IgD-negative memory B cell (primary cell): ENCODE results near the gene KCNK7. TPM values are rescaled to one million over a fixed set of nuclear protein-coding genes. Genes with fewer than 3 reads are reported as not detected.
A peak's percentile ranks its signal among the peaks of the same experiment; 100 is the strongest.
"Not testable (repeated sequence)": the region's sequence is repeated elsewhere in the genome, so short reads cannot be mapped to it uniquely, and the experiment has no call there.

ENCODE experiments used
- H3K27ac Mint-ChIP-seq, 3 donors: one replicate each; pipeline ENCODE4 v1.8.0; 2020 to 2022; ENCODE audit warnings: mild to moderate bottlenecking in 3 of 3, mixed read lengths in 3 of 3, moderate library complexity in 1 of 3
- H3K27me3 Mint-ChIP-seq: one replicate; pipeline ENCODE4 v1.8.0; 2021; ENCODE audit warnings: mixed read lengths
- H3K36me3 Mint-ChIP-seq: one replicate; pipeline ENCODE4 v1.8.0; 2020; ENCODE audit warnings: mild to moderate bottlenecking, mixed read lengths
- H3K4me1 Mint-ChIP-seq, 3 donors: one replicate each; pipeline ENCODE4 v1.8.0; 2020 to 2022; ENCODE audit warnings: mixed read lengths in 3 of 3, mild to moderate bottlenecking in 1 of 3
- H3K4me3 Mint-ChIP-seq, 4 donors: one replicate each; pipeline ENCODE4 v1.8.0; 2020 to 2022; ENCODE audit warnings: mild to moderate bottlenecking in 4 of 4, mixed read lengths in 4 of 4, moderate library complexity in 3 of 4
- H3K9me3 Mint-ChIP-seq, 3 donors: one replicate each; pipeline ENCODE4 v1.8.0; 2020 to 2021; ENCODE audit warnings: mixed read lengths in 3 of 3, mild to moderate bottlenecking in 1 of 3
- polyA plus RNA-seq: library from polyadenylated mRNA; unstranded; fragments of 300-500 nt; fragmentation: Illumina TruSeq; gene quantifications from one replicate; pipeline ENCODE4 v1.2.3, GENCODE V29; 2021

Gene KCNK7
- polyA plus RNA-seq, 1 donor from 2014 or later = not detected

DNA sequence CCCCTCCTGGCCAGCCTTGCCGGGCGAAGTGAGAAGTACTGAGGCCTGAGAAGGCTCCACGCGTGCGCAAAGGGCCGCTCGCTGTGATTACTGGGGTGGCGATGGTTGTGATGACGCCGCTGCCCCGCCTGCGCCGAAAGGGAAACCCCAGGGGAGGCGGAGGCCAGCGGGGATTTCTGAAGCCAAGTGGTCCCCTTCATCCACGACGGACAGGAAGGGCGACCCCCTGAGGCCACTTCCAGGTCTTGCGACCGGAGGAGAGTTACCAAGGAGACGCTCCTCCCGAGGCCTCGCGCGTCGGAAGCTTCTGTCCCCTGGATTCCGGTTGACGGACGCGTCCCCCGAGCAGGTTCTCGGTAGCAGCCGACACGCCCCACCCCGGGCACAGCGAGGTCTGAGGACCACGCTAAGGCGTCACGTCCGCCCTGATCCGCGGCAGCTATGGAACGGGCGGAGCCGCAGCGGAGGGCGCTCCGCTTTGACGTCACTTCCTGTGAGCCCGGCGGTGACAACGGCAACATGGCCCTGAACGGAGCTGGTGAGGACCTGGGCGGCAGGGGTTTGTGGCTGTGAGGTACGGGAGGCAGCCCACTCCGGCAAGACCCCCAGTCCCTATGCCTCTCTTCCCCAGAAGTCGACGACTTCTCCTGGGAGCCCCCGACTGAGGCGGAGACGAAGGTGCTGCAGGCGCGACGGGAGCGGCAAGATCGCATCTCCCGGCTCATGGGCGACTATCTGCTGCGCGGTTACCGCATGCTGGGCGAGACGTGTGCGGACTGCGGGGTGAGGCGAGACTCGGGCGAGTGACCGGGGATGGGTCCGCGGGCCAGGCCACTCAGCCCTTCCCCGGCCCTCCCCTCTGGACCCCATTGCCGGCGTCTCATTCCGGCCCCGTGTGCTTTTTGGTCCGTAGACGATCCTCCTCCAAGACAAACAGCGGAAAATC lies 25.4 kb downstream of the KCNK7 start, which contains the start of gene ZNRD2:
ZNRD2 (plus strand) TSS at position 505 of the 946 bp plus-strand sequence; CDS start at position 520, 15 bp downstream.
- Mint-ChIP-seq H3K27me3 (peaks cover 2% of the 10 kb centered on the region), H3K4me1 (peaks cover 27 to 47% (median 41%) of the 10 kb centered on the region in 3 donors), H3K36me3 (no peaks in the 10 kb centered on the region), H3K27ac (peak within 1 kb of the TSS; percentile 99 to 100 (median 99)), H3K9me3 (no peaks in the 10 kb centered on the region), H3K4me3 (peak within 1 kb of the TSS; percentile 97 to 100 (median 99))

DNA sequence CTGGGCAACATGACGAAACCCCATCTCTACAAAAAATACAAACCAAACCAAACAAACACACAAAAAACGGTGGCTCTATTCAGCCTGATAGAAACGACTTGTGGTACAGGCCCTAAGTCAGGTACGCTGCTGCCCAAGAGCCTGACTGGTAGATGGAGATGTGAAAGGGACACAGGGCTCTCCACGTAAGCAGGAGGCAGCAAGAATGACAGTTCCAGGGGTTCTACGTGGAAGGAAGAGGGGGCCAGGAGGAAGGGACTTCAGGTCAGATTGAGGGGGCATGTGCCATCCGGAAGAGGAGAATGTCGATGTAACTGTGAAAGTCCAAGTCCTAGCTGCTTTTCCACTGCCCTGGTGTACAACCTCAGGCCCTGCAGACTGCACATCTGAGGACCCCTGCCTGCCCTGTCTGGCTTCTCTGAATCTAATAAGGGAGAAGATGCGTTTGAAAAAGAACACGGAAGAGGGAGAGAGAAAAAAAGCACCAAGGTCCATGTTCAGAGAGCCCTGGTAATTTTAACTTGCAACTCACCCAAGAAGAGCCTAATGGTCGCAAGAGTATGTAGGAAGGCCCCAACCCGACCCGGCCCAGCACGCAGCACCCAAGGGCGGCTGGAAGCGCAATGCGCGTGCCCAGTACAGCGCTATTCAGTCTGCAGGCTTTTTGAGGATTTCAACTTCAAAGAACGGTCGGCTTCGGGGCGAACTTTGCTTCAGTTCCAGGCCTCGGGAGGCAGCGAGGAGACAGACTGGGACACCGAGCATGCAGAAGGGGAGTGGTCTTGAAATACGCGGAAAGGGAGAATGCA lies 26.2 kb downstream of the KCNK7 start:
- Mint-ChIP-seq H3K27me3 (peaks cover 2% of the 10 kb centered on the region), H3K36me3 (no peaks in the 10 kb centered on the region), H3K4me3 (peak overlapping the region; percentile 97 to 100 (median 99)), H3K9me3 (no peaks in the 10 kb centered on the region), H3K4me1 (peaks cover 26 to 41% (median 41%) of the 10 kb centered on the region in 3 donors), H3K27ac (peak overlapping the region; percentile 99 to 100 (median 99))

DNA sequence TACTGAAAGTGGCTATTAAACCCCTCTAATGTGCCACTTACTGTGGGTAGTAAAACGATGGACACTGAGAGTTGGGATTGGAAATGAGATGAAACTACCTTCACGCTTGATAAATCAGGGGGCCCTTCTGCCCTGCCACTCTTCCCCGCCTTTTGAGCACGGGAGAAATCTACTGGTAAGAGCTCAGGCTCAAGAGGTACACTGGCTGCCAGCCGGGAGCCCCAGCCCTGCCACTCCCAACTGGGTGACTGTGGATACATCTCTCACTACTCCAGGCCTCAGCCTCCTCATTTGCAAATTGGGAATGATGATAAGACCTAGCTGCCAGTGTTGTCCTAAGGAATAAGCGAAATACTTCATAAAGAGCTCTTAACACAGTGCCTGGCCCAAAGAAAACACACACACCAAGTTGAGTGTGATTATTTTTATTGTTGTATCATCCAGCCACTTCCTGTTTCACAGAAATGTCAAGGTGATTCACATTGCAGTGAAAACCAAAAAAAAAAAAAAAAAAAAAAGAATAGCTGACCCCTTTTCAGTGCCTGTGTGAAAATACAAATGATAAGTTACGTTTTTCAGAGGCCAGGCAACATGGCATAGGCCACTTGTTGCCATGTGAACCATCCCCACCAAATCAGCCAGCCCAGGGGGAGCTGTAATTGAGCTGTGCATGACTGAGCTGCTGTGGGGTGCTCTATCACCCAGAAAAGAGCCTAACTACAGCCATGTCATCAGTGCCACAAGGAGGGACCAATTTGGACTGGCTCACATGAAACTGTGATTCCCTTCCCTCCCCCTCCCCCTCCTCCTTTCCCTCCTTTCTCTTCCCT lies 29.8 kb downstream of the KCNK7 start:
- no peaks in the 10 kb centered on the region for H3K27me3 Mint-ChIP-seq
- no peaks in the 10 kb centered on the region for H3K36me3 Mint-ChIP-seq
- H3K4me1 Mint-ChIP-seq = peaks cover 20 to 29% (median 26%) of the 10 kb centered on the region in 3 donors
- H3K4me3 Mint-ChIP-seq = peak overlapping the region in 3 of 4 donors; percentile 34 to 68 (median 45)
- H3K9me3 Mint-ChIP-seq = no peaks in the 10 kb centered on the region
- H3K27ac Mint-ChIP-seq = peak overlapping the region; percentile 74 to 84 (median 81)

DNA sequence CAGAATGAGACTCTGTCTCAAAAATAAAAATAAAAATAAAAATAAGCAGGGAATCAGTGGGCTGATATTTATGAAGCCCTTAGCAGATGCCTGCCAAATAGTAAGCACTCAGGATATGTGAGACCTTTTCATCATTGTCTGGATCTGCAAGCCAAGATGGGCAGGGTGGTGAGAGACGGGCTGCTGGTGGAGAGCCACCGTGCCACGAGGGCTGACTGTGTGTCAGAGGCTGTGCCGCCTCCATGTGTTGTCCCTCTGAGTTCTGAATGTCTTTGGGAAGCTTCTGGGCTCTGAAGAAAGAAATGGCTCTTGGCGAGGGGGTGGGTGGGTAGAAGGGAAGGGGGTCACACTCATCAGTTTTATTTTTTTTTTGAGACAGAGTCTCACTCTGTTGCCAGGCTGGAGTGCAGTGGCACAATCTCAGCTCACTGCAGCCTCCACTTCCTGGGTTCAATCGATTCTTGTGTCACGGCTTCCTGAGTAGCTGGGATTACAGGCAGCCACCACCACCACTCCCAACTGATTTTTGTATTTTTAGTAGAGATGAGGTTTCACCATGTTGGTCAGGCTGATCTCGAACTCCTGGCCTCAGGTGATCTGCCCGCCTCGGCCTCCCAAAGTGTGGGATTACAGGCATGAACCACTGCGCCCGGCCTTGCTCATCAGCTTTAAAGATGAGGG lies 30.6 kb downstream of the KCNK7 start:
- peak overlapping the region in 1 of 4 donors; percentile 73 for H3K4me3 Mint-ChIP-seq
- H3K27ac Mint-ChIP-seq = peak overlapping the region; percentile 58 to 84 (median 81)
- not testable (repeated sequence) for H3K36me3 Mint-ChIP-seq, H3K9me3 Mint-ChIP-seq, H3K27me3 Mint-ChIP-seq
- peaks cover 18 to 27% (median 21%) of the 10 kb centered on the region in 3 donors for H3K4me1 Mint-ChIP-seq

DNA sequence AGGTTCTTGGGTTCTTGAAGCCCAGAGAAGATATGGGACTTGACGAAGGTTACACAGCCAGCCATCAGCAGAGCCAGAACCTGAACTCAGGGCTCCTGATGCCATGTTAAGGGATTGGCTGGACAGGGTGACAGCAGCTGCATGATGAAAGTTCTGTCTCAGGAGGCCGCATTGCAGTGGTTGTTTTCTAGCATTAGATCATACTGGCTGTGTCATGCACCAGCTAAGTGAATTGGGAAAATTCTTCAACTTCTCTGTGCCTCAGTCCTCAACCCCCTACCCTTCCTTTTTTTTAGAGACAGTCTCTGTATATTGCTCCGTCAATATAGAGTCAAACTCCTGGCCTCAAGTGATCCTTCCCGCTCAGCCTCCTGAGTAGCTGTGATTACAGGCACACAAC lies 32.0 kb downstream of the KCNK7 start:
- Mint-ChIP-seq H3K9me3 (no peaks in the 10 kb centered on the region), H3K27me3 (no peaks in the 10 kb centered on the region), H3K36me3 (no peaks in the 10 kb centered on the region), H3K4me3 (peak overlapping the region in 1 of 4 donors; percentile 61), H3K27ac (peak overlapping the region in 2 of 3 donors; percentile 39 to 74), H3K4me1 (peaks cover 7 to 22% (median 9%) of the 10 kb centered on the region in 3 donors)

DNA sequence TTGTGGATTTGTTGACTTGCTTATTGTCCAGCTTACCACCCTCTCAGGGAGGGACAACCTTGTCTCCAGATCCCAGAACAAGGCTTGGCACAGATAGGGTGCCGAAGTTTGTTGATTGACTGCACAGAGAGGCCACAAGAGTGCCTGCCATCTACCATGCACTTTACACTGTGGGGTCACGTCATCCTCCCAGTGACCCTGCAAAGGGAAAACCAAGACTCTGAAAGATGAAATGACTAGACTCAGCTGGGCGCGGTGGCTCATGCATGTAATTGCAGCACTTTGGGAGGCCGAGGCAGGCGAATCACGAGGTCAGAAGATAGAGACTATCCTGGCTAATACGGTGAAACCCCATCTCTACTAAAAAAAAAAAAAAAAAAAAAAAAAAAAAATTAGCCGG lies 32.8 kb downstream of the KCNK7 start:
- Mint-ChIP-seq H3K36me3 (no peaks in the 10 kb centered on the region), H3K4me1 (peaks cover 4 to 17% (median 7%) of the 10 kb centered on the region in 3 donors), H3K27ac (peak overlapping the region in 1 of 3 donors; percentile 39), H3K27me3 (no peaks in the 10 kb centered on the region), H3K4me3 (peak overlapping the region in 1 of 4 donors; percentile 61), H3K9me3 (no peaks in the 10 kb centered on the region)

DNA sequence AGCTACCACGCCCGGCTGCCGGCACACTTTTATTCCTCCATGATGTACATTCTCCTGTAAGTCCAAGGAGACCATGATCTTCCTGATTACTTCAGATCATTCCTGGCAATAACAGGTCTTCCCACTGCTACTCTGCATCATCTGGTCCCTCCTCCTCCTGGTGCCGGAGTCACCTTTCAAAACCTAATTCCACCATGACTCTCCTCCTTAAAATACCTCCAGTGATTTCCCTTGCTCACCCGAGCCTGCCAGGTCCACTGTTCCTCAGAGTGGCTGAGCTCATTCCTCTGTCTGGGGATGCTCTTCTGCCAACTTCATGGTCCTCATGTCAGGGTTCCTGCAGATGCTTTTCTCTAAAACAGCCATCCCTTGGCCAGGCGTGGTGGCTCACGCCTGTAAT lies 33.6 kb downstream of the KCNK7 start:
- Mint-ChIP-seq H3K4me3 (no peak overlapping the region), H3K4me1 (peaks cover 4 to 18% (median 7%) of the 10 kb centered on the region in 3 donors)

DNA sequence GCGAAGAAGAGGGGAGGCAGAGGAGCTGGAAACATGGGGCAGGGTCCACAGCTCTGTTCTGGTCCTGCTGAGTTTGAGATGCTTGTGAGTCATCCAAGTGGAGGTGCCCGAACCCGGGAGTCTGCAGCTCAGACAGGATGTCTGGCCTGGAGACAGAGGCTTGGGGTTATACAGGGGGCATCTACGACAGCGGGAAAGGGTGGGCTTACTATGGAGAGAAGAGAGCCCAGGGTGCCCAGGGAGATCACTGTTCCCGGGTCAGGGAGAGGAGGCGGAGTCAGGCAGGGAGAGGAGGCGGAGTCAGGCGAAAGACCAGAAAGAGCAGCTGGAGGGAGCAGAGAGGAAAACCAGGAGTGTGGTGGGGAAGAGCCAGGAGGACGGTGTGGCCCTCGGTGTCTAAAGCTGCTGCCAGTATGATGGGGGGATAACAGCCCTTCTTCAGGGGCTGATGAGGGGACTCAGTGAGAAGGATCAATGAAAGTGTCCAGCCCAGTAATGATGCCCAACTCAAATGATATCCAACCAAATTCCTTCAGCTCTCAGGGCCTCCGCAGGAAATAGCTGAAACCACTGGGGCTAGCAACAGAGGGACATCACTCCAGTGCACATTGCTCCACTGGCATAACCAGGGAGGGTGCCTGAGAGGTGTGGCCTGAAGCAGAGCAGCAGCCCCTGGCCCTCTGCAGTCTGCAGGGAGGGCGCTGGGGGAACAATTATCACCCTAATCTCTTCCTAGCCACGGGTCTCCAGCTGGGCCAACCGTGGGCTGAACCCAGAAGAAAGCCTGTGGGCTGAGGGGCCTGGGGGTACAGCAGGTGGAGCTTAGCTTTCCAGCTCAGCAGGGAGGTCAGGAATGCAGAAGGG lies 34.8 kb downstream of the KCNK7 start:
- Mint-ChIP-seq H3K36me3 (no peaks in the 10 kb centered on the region), H3K4me3 (peak overlapping the region in 2 of 4 donors; percentile 41 to 55)

More for the DNA sequence above, 33.6 kb downstream of the KCNK7 start:
- Mint-ChIP-seq H3K36me3 (no peaks in the 10 kb centered on the region), H3K9me3 (no peaks in the 10 kb centered on the region), H3K27ac (peak overlapping the region in 2 of 3 donors; percentile 59 to 64), H3K27me3 (no peaks in the 10 kb centered on the region)

DNA sequence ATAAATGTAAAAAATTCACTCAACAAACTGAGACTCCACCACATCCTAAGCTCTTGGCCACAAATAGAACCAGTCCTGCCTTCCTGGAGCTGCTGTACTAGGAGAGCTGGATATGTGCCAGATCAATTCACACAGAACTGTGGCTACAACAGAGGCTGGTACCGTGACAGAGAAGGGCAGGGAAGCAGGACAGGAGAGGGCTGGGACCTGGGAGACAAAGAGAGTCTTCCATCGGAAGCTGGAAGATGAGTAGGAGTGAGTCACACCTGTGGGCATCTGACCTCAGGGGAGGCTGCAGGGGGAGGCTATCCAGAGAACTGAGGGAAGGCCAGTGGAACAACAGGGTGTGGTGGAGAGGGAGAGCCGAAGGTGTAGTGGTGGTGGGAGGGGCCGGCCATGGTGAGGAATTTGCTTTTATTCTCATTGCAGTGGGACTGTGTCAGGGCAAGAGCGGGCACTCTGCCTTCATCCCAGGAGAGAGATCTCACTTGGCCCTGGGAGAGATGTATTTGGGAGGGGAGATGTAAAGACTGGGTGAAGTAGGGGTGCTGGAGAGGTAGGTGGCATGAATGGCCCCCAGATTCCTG lies 35.6 kb downstream of the KCNK7 start:
- H3K36me3 Mint-ChIP-seq = no peaks in the 10 kb centered on the region
- H3K4me3 Mint-ChIP-seq = peak overlapping the region in 1 of 4 donors; percentile 55
- peaks cover 0 to 11% (median 4%) of the 10 kb centered on the region in 3 donors for H3K4me1 Mint-ChIP-seq
- H3K27ac Mint-ChIP-seq = peak overlapping the region in 1 of 3 donors; percentile 57
- no peaks in the 10 kb centered on the region for H3K9me3 Mint-ChIP-seq
- no peaks in the 10 kb centered on the region for H3K27me3 Mint-ChIP-seq

More for the DNA sequence above, 34.8 kb downstream of the KCNK7 start:
- H3K27me3 Mint-ChIP-seq = no peaks in the 10 kb centered on the region
- H3K9me3 Mint-ChIP-seq = no peaks in the 10 kb centered on the region
- peaks cover 3 to 17% (median 4%) of the 10 kb centered on the region in 3 donors for H3K4me1 Mint-ChIP-seq
- H3K27ac Mint-ChIP-seq = peak overlapping the region in 1 of 3 donors; percentile 64

DNA sequence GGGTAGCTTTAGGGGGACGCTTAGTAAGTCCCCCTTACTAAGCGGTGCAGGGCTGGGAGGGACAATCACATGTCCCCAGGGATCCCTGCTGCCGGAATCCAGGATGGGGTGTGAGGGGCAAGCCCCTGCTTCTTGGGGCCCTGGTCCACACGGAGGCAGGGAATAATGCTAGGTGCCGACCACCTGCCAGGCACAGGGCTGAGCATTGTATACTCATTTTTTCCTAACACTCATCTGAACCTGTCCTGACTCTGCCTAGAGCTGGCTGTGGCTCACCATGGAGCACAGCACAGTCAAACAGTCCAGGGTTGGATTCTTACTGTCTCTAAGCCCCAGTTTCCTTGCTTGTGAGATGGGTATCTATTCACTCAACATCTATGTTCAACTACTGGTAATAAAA lies 36.1 kb downstream of the KCNK7 start:
- no peaks in the 10 kb centered on the region for H3K27me3 Mint-ChIP-seq
- no peaks in the 10 kb centered on the region for H3K9me3 Mint-ChIP-seq
- no peaks in the 10 kb centered on the region for H3K36me3 Mint-ChIP-seq
- peak overlapping the region in 1 of 3 donors; percentile 57 for H3K27ac Mint-ChIP-seq
- H3K4me3 Mint-ChIP-seq = peak overlapping the region in 1 of 4 donors; percentile 72
- peaks cover 0 to 14% (median 7%) of the 10 kb centered on the region in 3 donors for H3K4me1 Mint-ChIP-seq

DNA sequence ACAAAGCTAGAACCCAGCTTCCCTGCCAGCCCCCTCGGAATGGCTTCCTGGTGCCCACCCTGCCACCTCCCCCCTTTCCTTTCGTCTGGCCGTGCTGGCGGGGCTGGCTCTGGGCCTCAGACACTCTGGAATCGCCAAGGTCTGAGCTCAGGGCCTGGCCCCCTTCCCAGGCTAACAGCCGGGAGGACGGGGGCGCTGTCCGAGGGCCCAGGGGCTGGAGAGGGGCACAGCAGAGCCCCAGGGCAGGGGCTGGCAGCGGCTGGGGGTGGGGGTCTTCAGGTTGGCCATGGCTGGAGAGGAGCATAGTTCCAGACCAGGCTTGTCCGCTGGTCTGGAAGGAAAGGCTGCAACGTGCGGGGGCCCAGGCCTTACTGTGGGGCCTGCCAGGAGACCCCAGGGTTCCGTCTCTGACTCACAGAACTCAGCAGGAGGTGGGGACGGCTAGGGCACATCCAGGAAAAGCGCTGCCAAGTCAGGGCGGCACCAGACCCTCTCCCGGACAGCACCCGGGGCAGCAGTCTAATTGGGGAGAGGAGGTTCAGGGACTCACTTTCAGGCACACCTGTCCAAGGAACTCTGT lies 36.6 kb downstream of the KCNK7 start:
- no peaks in the 10 kb centered on the region for H3K9me3 Mint-ChIP-seq
- no peaks in the 10 kb centered on the region for H3K36me3 Mint-ChIP-seq
- H3K4me1 Mint-ChIP-seq = peaks cover 0 to 17% (median 8%) of the 10 kb centered on the region in 3 donors
- peak overlapping the region in 3 of 4 donors; percentile 70 to 81 (median 72) for H3K4me3 Mint-ChIP-seq
- peak overlapping the region in 1 of 3 donors; percentile 57 for H3K27ac Mint-ChIP-seq
- no peaks in the 10 kb centered on the region for H3K27me3 Mint-ChIP-seq
